ENCODE results near the gene CATSPER3.

DNA sequence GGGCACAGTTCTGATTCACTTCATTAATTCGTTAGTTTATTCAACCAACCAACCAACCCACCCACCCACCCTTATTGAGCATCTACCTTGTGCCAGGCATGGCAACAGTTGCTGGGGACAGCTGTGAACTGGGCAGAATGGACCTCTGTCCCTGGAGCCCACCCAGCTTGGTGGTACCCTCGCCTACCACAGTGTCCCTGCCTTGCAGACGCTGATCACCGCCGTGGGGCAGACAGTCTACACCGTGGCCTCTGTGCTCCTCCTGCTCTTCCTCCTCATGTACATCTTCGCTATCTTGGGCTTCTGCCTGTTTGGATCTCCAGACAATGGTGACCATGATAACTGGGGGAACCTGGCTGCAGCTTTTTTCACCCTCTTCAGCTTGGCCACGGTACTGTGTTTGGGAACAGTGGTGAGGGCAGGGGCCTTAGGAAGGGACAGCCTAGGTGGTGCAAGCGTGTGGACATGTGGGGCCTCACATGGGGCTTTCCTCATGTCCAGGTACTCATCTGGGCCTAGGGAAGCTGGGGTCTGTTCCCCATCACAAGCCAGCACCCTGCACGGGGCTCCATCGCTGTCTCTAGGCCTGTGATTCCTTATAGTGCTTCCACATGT lies 40.1 kb downstream of the CATSPER3 start:
- TF ChIP-seq, protein P1, sequence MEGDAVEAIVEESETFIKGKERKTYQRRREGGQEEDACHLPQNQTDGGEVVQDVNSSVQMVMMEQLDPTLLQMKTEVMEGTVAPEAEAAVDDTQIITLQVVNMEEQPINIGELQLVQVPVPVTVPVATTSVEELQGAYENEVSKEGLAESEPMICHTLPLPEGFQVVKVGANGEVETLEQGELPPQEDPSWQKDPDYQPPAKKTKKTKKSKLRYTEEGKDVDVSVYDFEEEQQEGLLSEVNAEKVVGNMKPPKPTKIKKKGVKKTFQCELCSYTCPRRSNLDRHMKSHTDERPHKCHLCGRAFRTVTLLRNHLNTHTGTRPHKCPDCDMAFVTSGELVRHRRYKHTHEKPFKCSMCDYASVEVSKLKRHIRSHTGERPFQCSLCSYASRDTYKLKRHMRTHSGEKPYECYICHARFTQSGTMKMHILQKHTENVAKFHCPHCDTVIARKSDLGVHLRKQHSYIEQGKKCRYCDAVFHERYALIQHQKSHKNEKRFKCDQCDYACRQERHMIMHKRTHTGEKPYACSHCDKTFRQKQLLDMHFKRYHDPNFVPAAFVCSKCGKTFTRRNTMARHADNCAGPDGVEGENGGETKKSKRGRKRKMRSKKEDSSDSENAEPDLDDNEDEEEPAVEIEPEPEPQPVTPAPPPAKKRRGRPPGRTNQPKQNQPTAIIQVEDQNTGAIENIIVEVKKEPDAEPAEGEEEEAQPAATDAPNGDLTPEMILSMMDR (conservative IDR thresholded peaks at IDR 0.05; ENCODE audit: low read depth, low read length) = no peak
- no peak for TF ChIP-seq EZH2 (IDR thresholded peaks at IDR 0.05; ENCODE audit: borderline replicate concordance, low read depth, low read length, poor library complexity, severe bottlenecking)

Data from A673 (cell line).